ENCODE data around the gene CTCF.

CTCF gene

GRCh38 chr16:67544844-67545664, 17.3 kb upstream of the CTCF start:
- no peak for DNase-seq
- no peak for TF ChIP-seq CTCF (IDR thresholded peaks at IDR 0.05; ENCODE audit: low read depth, low read length)
- no peak overlapping the region for H3K4me3 ChIP-seq (ENCODE audit: low read depth, low read length)
- H3K36me3 ChIP-seq: peaks cover 82% of the 10 kb centered on the region
- H3K27ac ChIP-seq: no peak overlapping the region; the same call in 1 of the 2 replicates
- no peaks in the 10 kb centered on the region for H3K27me3 ChIP-seq (ENCODE audit: insufficient read depth, low read depth, severe bottlenecking)
- no peaks in the 10 kb centered on the region for H3K9me3 ChIP-seq (ENCODE audit: severe bottlenecking)

GRCh38 chr16:67545665-67546024, 16.7 kb upstream of the CTCF start:
- Histone ChIP-seq H3K4me3 (ENCODE audit: low read depth, low read length) (no peak overlapping the region), H3K27me3 (ENCODE audit: insufficient read depth, low read depth, severe bottlenecking) (no peaks in the 10 kb centered on the region), H3K36me3 (peaks cover 76% of the 10 kb centered on the region), H3K9me3 (ENCODE audit: severe bottlenecking) (no peaks in the 10 kb centered on the region), H3K27ac (no peak overlapping the region)
- no peak for DNase-seq
- no peak for TF ChIP-seq CTCF (IDR thresholded peaks at IDR 0.05; ENCODE audit: low read depth, low read length)

- peaks cover 72% of the 10 kb centered on the region for H3K36me3 ChIP-seq
Measured at GRCh38 chr16:67546091-67546501, 16.2 kb upstream of the CTCF start.

GRCh38 chr16:67546761-67547422, 15.4 kb upstream of the CTCF start:
- DNase-seq: peak; percentile 78
- Histone ChIP-seq H3K27me3 (ENCODE audit: insufficient read depth, low read depth, severe bottlenecking) (no peaks in the 10 kb centered on the region), H3K36me3 (peaks cover 64% of the 10 kb centered on the region), H3K27ac (no peak overlapping the region), H3K4me3 (ENCODE audit: low read depth, low read length) (no peak overlapping the region), H3K9me3 (ENCODE audit: severe bottlenecking) (no peaks in the 10 kb centered on the region)
- peak; percentile 98 for TF ChIP-seq CTCF (IDR thresholded peaks at IDR 0.05; ENCODE audit: low read depth, low read length)

More at GRCh38 chr16:67546091-67546501, 16.2 kb upstream of the CTCF start:
- H3K9me3 ChIP-seq (ENCODE audit: severe bottlenecking): no peaks in the 10 kb centered on the region
- H3K27ac ChIP-seq: no peak overlapping the region
- H3K4me3 ChIP-seq (ENCODE audit: low read depth, low read length): no peak overlapping the region
- TF ChIP-seq CTCF (IDR thresholded peaks at IDR 0.05; ENCODE audit: low read depth, low read length): no peak
- no peak for DNase-seq
- H3K27me3 ChIP-seq (ENCODE audit: insufficient read depth, low read depth, severe bottlenecking): no peaks in the 10 kb centered on the region

GRCh38 chr16:67547423-67548264, 14.7 kb upstream of the CTCF start:
- no peak overlapping the region for H3K4me3 ChIP-seq (ENCODE audit: low read depth, low read length)
- no peak overlapping the region for H3K27ac ChIP-seq

More at GRCh38 chr16:67547423-67548264, 14.7 kb upstream of the CTCF start:
- TF ChIP-seq CTCF (IDR thresholded peaks at IDR 0.05; ENCODE audit: low read depth, low read length): no peak
- peaks cover 57% of the 10 kb centered on the region for H3K36me3 ChIP-seq
- no peaks in the 10 kb centered on the region for H3K9me3 ChIP-seq (ENCODE audit: severe bottlenecking)
- no peaks in the 10 kb centered on the region for H3K27me3 ChIP-seq (ENCODE audit: insufficient read depth, low read depth, severe bottlenecking)
- no peak for DNase-seq
